NCI-H2081 treated with DMSO at 0.1 percent for 48 hours (cell line): ENCODE results near the gene HOXC11.

Experiments used
- DNase-seq: peaks from one replicate; lab custom pipeline; 2025; lab: John Stamatoyannopoulos, UW

The HOXC11 gene

GRCh38 chr12:53997204-53998109, 24.5 kb downstream of the HOXC11 start:
- no peak for DNase-seq

GRCh38 chr12:53998110-53998899, 25.4 kb downstream of the HOXC11 start:
- no peak for DNase-seq

- DNase-seq = no peak
These were observed 25.9 kb downstream of the HOXC11 start for GRCh38 chr12:53998900-53999236.

DNA sequence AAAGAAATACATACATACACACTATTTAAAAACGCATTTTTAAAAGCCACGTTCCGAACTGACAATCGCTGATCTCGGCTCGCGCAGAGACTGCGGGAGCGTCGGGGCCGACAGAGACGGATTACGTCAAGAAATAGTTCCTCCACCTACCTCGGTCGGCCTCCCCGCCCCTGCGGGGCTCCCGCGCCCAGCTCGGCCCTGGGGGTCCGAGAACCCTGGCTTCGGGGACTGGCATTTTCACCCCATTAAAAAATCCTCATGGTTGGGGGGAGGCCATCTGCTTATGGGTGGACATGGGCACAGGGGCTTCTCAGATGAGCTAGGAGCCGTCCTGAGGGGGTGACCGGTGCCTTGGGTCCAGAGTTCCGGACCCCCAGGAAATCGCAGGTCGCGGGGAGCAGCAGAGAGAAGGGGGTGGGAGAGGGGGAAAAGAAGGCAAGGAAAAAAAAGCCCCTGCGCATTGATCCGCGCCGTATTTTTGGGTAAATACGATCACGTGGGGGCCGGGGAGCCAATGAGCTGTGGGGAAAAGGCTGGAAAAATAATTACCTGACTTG, 26.7 kb downstream of the HOXC11 start:
- no peak for DNase-seq

DNA sequence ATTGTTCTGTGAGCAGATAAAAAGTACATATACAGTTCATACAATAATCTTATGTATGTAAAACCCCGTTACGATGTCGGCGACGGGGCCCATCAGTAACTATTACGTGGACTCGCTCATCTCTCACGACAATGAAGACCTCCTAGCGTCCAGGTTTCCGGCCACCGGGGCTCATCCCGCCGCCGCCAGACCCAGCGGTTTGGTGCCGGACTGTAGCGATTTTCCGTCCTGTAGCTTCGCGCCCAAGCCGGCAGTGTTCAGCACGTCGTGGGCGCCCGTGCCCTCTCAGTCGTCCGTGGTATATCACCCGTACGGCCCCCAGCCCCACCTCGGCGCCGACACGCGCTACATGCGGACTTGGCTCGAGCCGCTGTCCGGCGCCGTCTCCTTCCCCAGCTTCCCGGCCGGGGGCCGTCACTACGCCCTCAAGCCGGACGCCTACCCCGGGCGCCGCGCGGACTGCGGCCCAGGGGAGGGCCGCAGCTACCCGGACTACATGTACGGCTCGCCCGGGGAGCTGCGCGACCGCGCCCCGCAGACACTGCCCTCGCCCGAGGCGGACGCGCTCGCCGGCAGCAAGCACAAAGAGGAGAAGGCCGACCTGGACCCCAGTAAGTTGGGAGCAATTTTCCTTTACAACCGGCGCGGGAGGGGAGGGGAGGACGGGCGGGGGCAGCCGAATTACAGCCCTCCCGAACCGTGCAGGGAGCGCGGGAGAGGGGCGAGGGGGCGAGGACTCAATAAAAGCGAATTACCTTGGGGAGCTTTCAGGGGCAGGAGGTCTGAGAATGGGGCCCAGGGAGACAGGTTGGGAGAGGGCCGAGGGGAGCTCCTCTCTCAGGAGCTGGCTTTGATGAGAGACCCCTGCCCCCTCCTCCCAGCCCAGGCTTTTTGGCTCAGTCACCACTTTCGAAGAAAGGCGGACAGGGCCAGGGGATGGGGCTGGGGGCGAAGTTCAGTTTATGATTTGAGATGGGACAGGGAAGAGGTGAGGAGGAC, 27.5 kb downstream of the HOXC11 start, which contains the start of gene HOXC9:
Gene HOXC9, plus strand, starts transcription at position 46 of the 999 bp plus-strand sequence. Its CDS starts 28 bp downstream, at position 74.
- no peak for DNase-seq

GRCh38 chr12:54001283-54002187, 28.6 kb downstream of the HOXC11 start:
- no peak for DNase-seq

GRCh38 chr12:54002278-54002914, 29.5 kb downstream of the HOXC11 start:
- no peak for DNase-seq

DNA sequence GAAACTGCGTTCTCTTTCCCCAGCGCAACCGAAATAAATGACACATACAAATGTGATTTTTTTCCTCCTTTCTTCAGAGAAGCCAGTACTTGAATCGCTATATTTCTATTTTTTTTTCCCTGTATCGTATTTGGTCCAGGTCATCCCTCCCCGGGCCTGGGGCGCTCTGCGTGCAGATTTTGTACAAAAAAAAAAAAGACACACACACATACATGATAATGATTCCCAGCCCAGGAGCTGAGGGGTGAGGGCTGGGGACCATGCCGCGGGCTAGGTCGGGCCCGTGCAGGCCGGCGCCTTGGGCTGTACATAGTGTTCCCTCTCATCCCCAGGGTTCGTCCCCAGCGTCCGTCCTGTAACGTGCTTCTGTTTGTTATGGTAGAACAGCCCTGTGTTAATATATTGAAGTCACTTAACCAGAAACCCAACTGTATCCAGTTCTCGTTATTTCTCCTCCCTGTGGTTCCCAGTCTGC, 30.0 kb downstream of the HOXC11 start:
- no peak for DNase-seq

DNA sequence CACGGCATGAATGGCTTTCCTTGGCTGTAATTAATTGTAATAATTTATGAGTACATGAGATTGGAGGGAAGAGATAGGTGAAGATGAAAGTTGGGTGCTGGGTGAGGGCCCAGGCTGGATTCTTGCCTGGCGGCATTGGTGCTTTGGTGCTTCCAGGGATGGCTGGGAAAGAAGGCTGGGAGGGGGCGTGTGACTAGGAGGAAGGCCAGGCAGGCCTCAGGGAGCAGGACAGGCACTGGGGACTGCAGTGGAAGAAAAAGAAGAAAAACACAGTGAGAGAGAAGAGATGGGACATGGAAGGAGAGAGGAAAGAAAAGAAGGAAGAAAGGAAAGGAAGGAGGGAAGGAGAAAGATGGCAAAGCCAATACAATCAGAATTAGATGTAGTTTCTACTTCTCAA, 30.7 kb downstream of the HOXC11 start:
- no peak for DNase-seq

DNA sequence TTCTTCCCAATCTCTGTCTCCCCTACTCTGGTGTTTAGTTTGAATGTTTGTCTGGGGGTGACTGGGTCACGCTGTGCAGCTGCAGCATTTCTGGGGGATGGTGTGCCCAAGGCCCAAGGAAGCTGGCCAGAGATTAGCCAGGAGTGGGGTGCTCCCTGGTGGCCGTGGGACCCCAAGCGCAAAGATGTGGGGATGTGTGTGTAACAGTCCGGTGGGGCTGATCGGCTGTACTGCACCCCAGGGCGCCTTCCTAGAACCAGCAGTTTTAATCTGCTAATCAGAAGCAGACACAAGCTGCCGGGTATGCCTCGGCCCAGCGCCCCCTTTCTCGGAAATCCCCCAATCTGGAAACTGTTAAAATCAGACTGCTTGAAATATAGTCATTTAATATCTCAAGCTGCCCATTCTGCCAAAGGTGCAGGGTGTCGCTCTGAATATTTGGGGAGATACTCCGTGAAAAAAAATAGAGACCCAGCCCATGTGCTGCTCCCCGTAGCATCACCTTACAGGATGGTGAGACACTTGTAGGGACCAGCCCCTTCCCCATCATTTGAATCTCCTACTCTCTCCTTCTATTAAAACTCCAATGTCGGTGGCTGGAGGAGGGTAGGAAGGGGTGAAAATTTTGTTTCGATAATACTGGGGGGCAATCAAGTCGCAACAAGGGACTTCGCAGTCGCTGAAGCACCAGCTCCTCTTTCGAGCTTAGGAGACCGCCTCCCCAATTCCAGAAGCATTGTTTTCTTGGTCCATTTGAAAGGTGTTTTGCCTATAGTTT, 31.3 kb downstream of the HOXC11 start:
- no peak for DNase-seq

GRCh38 chr12:54004841-54005530, 32.1 kb downstream of the HOXC11 start:
- DNase-seq = no peak

GRCh38 chr12:54005531-54005852, 32.6 kb downstream of the HOXC11 start:
- no peak for DNase-seq

DNA sequence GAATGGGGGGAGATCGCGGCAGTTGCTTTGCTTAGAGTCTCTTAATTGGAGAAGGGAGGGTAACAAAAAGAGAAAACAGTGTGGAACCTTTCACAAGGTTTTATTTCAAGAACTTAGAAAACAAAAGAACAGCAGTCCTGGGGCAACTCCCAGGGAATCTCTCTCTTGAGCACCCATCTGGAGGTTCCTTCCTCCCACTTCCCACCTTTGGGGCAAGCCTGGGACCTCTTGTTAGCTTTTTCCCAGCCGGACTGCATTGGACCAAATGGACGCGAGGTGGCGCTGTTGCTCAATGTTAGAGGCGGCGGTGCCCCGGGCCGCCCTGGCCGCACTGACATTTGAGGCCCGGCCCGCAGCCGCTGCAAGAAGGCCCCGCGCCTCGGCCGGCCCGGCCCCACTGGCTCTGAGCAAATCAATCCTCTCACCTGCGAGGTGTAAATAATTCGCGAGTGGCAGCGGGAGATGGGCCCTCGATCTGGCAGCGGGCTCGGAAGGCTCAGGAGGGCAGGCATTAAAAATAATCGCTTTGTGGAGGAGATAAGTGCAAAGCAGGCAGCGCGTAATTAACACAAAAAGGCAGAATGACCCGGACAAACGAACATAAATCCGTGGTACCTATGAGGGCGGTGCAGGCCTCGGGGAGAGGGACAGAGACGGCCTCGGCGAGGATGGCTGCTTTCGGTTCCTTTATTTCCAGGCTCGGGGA, 33.1 kb downstream of the HOXC11 start:
- no peak for DNase-seq

- DNase-seq = no peak
These were observed 33.8 kb downstream of the HOXC11 start for GRCh38 chr12:54006559-54007220.

DNA sequence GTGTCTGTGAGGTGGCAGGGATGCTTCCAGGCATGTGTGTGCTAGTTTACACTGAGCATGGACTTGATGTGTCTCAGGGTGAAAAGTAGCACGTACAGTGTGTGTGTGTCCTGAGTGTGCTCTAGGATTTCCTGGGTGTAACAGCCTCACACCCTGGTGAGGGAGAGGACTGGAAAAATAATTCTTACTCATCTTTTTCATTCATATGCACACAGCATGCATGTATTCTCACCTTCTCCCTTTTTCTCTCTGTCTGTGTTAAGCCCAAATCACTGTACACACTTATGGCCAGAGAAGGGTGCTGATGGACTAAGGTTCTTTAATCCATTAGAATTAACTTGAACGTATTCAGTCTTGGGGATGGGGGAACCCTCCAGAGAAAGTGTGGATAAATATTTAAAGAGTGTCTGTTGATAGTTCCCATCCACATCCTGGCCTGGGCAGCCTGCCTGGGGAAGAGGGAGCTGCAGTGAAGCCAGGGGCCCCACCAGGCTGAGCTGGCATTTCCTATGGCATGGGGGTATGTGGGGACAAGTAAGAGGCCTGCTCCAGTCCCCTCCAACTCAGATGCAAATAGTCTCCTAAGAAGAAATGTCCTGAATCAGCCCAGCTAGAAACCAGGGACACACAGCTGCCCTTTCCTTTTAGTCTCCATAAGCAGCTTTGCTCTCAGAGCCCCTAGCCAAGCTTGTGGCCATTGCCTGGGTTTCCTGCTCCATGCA, 34.8 kb downstream of the HOXC11 start:
- no peak for DNase-seq

GRCh38 chr12:54008260-54008552, 35.3 kb downstream of the HOXC11 start:
- DNase-seq = no peak
